Activated T-helper 2 cell treated with anti-CD3 and anti-CD28 coated beads, Interferon-gamma antibody, Interleukin-2, Interleukin-4, amounts not matched to agents 10 μg/mL and 5 μg/mL and 100 μg/mL, durations not matched to agents 14 hours and 24 hours and 36 hours (primary cell): ENCODE measurements around the gene ADGRA1. TPM values are rescaled to one million over a fixed set of nuclear protein-coding genes. Genes with fewer than 3 reads are reported as not detected.
"Not testable (repeated sequence)": the region's sequence is repeated elsewhere in the genome, so short reads cannot be mapped to it uniquely, and the experiment has no call there.

Source experiments
- DNase-seq: peaks from one replicate; pipeline ENCODE4 v3.0.0; 2021; ENCODE audit warnings: low spot score
- H3K27ac Mint-ChIP-seq: one replicate; pipeline ENCODE4 v1.8.0; 2021; ENCODE audit warnings: mixed read lengths
- H3K27me3 Mint-ChIP-seq: one replicate; pipeline ENCODE4 v1.8.0; 2021; ENCODE audit warnings: low read depth, mixed read lengths
- H3K36me3 Mint-ChIP-seq: one replicate; pipeline ENCODE4 v1.8.0; 2021; ENCODE audit warnings: low read depth, mixed read lengths
- H3K4me1 Mint-ChIP-seq: one replicate; pipeline ENCODE4 v1.8.0; 2021; ENCODE audit warnings: low read depth, mixed read lengths
- H3K4me3 Mint-ChIP-seq: one replicate; pipeline ENCODE4 v1.8.0; 2021; ENCODE audit warnings: low read depth, mild to moderate bottlenecking, moderate library complexity, mixed read lengths
- H3K9me3 Mint-ChIP-seq: one replicate; pipeline ENCODE4 v1.8.0; 2021; ENCODE audit warnings: mixed read lengths
- intact Hi-C: fragments of 100-400 bp; cut with micrococcal nuclease; formaldehyde crosslinking; loops from one replicate; pipeline ENCODE4 v1.15.1; 2023
- total RNA-seq: library from RNA; stranded (reverse); gene quantifications from 2 replicates; pipeline ENCODE4 v1.2.3, GENCODE V29; 2022

Gene ADGRA1
- total RNA-seq, 1 donor from 2014 or later: not detected

- H3K9me3 Mint-ChIP-seq, intact Hi-C loops, H3K4me1 Mint-ChIP-seq, H3K27ac Mint-ChIP-seq, DNase-seq, H3K36me3 Mint-ChIP-seq, H3K4me3 Mint-ChIP-seq: not testable (repeated sequence)
- H3K27me3 Mint-ChIP-seq: peaks cover 21% of the 10 kb centered on the region
Measured at GRCh38 chr10:133151071-133151470, 63.3 kb downstream of the ADGRA1 start.

GRCh38 chr10:133151543-133151972, 63.8 kb downstream of the ADGRA1 start:
- intact Hi-C loops: no loop called here
- H3K4me1 Mint-ChIP-seq: no peaks in the 10 kb centered on the region
- H3K4me3 Mint-ChIP-seq: no peak overlapping the region
- H3K36me3 Mint-ChIP-seq: no peaks in the 10 kb centered on the region
- H3K27me3 Mint-ChIP-seq: peaks cover 18% of the 10 kb centered on the region
- no peak for DNase-seq
- H3K9me3 Mint-ChIP-seq: peaks cover 9% of the 10 kb centered on the region
- no peak overlapping the region for H3K27ac Mint-ChIP-seq

- H3K4me3 Mint-ChIP-seq: no peak overlapping the region
- intact Hi-C loops: no loop called here
- H3K9me3 Mint-ChIP-seq: no peaks in the 10 kb centered on the region
- no peak for DNase-seq
- no peaks in the 10 kb centered on the region for H3K4me1 Mint-ChIP-seq
- H3K27ac Mint-ChIP-seq: no peak overlapping the region
- peaks cover 6% of the 10 kb centered on the region for H3K27me3 Mint-ChIP-seq
- no peaks in the 10 kb centered on the region for H3K36me3 Mint-ChIP-seq
Measured at GRCh38 chr10:133154411-133154810, 66.7 kb downstream of the ADGRA1 start.

GRCh38 chr10:133154996-133155778, 67.5 kb downstream of the ADGRA1 start:
- H3K4me1 Mint-ChIP-seq: no peaks in the 10 kb centered on the region
- DNase-seq: no peak
- no peaks in the 10 kb centered on the region for H3K36me3 Mint-ChIP-seq
- H3K4me3 Mint-ChIP-seq: no peak overlapping the region
- no peaks in the 10 kb centered on the region for H3K9me3 Mint-ChIP-seq
- H3K27me3 Mint-ChIP-seq: peaks cover 6% of the 10 kb centered on the region
- intact Hi-C loops: no loop called here
- no peak overlapping the region for H3K27ac Mint-ChIP-seq

- peaks cover 5% of the 10 kb centered on the region for H3K27me3 Mint-ChIP-seq
- no peak overlapping the region for H3K27ac Mint-ChIP-seq
- no peaks in the 10 kb centered on the region for H3K9me3 Mint-ChIP-seq
- H3K4me3 Mint-ChIP-seq: no peak overlapping the region
- intact Hi-C loops: no loop called here
- no peak for DNase-seq
- no peaks in the 10 kb centered on the region for H3K4me1 Mint-ChIP-seq
- H3K36me3 Mint-ChIP-seq: no peaks in the 10 kb centered on the region
Measured at GRCh38 chr10:133156674-133157579, 69.2 kb downstream of the ADGRA1 start.

GRCh38 chr10:133157662-133158436, 70.1 kb downstream of the ADGRA1 start:
- Mint-ChIP-seq H3K27me3 (peaks cover 1% of the 10 kb centered on the region), H3K4me1 (no peaks in the 10 kb centered on the region), H3K27ac (no peak overlapping the region), H3K9me3 (no peaks in the 10 kb centered on the region), H3K36me3 (no peaks in the 10 kb centered on the region), H3K4me3 (no peak overlapping the region)
- intact Hi-C loops: no loop called here
- DNase-seq: no peak

GRCh38 chr10:133158437-133158755, 70.7 kb downstream of the ADGRA1 start:
- peaks cover 1% of the 10 kb centered on the region for H3K27me3 Mint-ChIP-seq
- H3K4me1 Mint-ChIP-seq: no peaks in the 10 kb centered on the region
- H3K9me3 Mint-ChIP-seq: no peaks in the 10 kb centered on the region
- no peak overlapping the region for H3K4me3 Mint-ChIP-seq
- DNase-seq: no peak
- intact Hi-C loops: no loop called here
- no peaks in the 10 kb centered on the region for H3K36me3 Mint-ChIP-seq
- no peak overlapping the region for H3K27ac Mint-ChIP-seq

- intact Hi-C loops: no loop called here
- H3K27me3 Mint-ChIP-seq: peaks cover 1% of the 10 kb centered on the region
- H3K4me3 Mint-ChIP-seq: no peak overlapping the region
- no peak for DNase-seq
- H3K36me3 Mint-ChIP-seq: no peaks in the 10 kb centered on the region
- H3K4me1 Mint-ChIP-seq: no peaks in the 10 kb centered on the region
- H3K9me3 Mint-ChIP-seq: no peaks in the 10 kb centered on the region
- no peak overlapping the region for H3K27ac Mint-ChIP-seq
Measured at GRCh38 chr10:133158756-133159610, 71.3 kb downstream of the ADGRA1 start.

- Mint-ChIP-seq H3K27me3 (peaks cover 1% of the 10 kb centered on the region), H3K4me3 (no peak overlapping the region), H3K27ac (no peak overlapping the region), H3K4me1 (no peaks in the 10 kb centered on the region), H3K36me3 (no peaks in the 10 kb centered on the region), H3K9me3 (no peaks in the 10 kb centered on the region)
- no peak for DNase-seq
- intact Hi-C loops: no loop called here
Measured at GRCh38 chr10:133159611-133159949, 71.9 kb downstream of the ADGRA1 start.

GRCh38 chr10:133159950-133160825, 72.5 kb downstream of the ADGRA1 start, which contains the start of gene KNDC1:
TSS of gene KNDC1 (plus strand) at chr10:133160219. CDS start at chr10:133160468, 249 bp downstream.
- Mint-ChIP-seq H3K27ac (no peak within 1 kb of the TSS), H3K4me3 (no peak within 1 kb of the TSS), H3K27me3 (peaks cover 1% of the 10 kb centered on the region), H3K36me3 (no peaks in the 10 kb centered on the region), H3K4me1 (no peaks in the 10 kb centered on the region), H3K9me3 (no peaks in the 10 kb centered on the region)
- intact Hi-C loops: loop anchor here (5.0 kb wide), 1 partner anchor 67 kb away; no protein-coding TSS in a partner anchor
- DNase-seq: no peak

GRCh38 chr10:133160826-133161471, 73.2 kb downstream of the ADGRA1 start:
- no peaks in the 10 kb centered on the region for H3K4me1 Mint-ChIP-seq
- intact Hi-C loops: loop anchor here (5.0 kb wide), 1 partner anchor 66 kb away; no protein-coding TSS in a partner anchor

More at GRCh38 chr10:133160826-133161471, 73.2 kb downstream of the ADGRA1 start:
- Mint-ChIP-seq H3K27me3 (peaks cover 1% of the 10 kb centered on the region), H3K36me3 (no peaks in the 10 kb centered on the region), H3K27ac (no peak overlapping the region), H3K9me3 (no peaks in the 10 kb centered on the region), H3K4me3 (no peak overlapping the region)
- DNase-seq: no peak
